Measurements from ENCODE around the gene ARHGAP32. TPM values are rescaled to one million over a fixed set of nuclear protein-coding genes. Genes with fewer than 3 reads are reported as not detected.
A peak's percentile ranks its signal among the peaks of the same experiment; 100 is the strongest.

ARHGAP32 gene
- total and polyA plus RNA-seq, 7 experiments from 2014 or later: 2.3 to 10.5 (median 4.9) TPM

DNA sequence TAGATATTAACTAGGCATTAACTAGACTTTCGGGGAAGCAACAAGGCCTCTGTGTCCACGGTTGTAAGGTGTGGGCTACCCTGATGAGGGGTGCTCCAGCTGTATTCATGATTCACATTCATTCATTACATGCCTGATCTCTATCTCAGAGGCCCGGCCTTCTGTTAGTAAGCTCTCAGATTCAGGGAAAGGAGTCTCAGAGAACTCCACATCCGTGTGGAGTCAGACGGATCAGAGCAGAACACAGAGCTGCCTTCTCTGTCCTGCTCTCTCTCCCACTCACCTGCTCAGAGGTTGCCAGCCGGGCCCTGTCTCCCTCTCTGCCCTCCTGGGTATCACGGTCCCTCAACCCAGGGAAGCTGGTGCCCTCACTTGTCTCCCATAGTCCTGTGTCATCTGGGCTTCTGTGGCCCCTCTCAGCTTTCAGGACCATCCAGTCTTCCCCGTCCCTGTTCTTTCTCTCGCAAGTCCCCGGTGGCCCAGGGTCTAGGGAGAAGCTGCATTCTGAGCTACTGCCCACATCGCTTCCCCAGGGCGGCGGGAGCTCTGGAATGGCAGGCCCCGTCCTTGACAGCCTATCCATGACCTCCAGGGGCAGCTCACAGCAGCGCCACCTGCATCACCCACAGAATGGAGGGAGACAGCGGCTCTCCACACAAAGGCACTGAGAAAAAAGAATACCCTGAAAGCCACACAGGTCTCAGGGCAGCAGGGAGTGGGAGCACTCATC, 253.8 kb downstream of the ARHGAP32 start:
- no peaks in the 10 kb centered on the region for H3K9me3 ChIP-seq (ENCODE audit: control insufficient read depth in 2 of 3, low read length in 3 of 3)
- peaks cover 0 to 2% (median 0%) of the 10 kb centered on the region in 7 donors for H3K4me1 Mint-ChIP-seq
- no peak for DNase-seq
- H3K36me3 Mint-ChIP-seq: no peaks in the 10 kb centered on the region
- H3K36me3 ChIP-seq (ENCODE audit: control insufficient read depth in 2 of 3, insufficient read depth in 3 of 3, low read length in 3 of 3): no peaks in the 10 kb centered on the region
- ChIA-PET CTCF (no interaction called here), POLR2A (no interaction called here)
- no peak overlapping the region for H3K27ac Mint-ChIP-seq
- ATAC-seq: no peak
- intact Hi-C loops (cut with micrococcal nuclease): no loop called here
- H3K4me1 ChIP-seq (ENCODE audit: control insufficient read depth in 2 of 2, insufficient read depth in 2 of 2, low read length in 2 of 2): no peaks in the 10 kb centered on the region
- peaks cover 0 to 7% (median 0%) of the 10 kb centered on the region in 5 donors for H3K27me3 Mint-ChIP-seq
- no peak overlapping the region for H3K27ac ChIP-seq (ENCODE audit: low read depth, low read length)
- peaks cover 0 to 3% (median 0%) of the 10 kb centered on the region in 11 donors for H3K9me3 Mint-ChIP-seq
- no peak overlapping the region for H3K4me3 Mint-ChIP-seq
- no peaks in the 10 kb centered on the region for H3K27me3 ChIP-seq (ENCODE audit: control insufficient read depth in 2 of 2, insufficient read depth in 2 of 2, low read length in 2 of 2)
- H3K4me3 ChIP-seq (ENCODE audit: low read length): no peak overlapping the region

DNA sequence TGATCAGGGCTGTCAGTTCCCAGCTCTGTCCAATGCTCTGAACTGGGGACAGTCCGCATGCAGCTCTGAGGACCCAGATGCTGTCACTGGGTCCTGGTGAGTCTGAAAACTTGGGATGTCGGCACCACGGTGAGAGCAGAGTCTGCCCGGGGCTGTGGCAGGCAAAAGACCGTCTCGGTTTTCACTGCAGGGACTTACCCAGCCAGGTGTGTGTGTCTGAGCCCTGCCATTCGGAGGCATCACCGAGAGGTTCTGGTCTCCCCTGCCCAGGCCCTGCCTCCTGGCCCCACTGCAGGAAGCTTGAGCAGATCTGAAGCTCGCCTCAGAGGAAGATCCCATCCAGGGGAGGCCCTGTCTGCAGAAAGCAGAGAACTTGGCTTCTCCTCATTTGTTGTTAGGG, 254.6 kb downstream of the ARHGAP32 start:
- no peak for ATAC-seq
- Mint-ChIP-seq H3K9me3 (peaks cover 0 to 3% (median 0%) of the 10 kb centered on the region in 11 donors), H3K4me1 (peaks cover 0 to 2% (median 0%) of the 10 kb centered on the region in 7 donors), H3K36me3 (no peaks in the 10 kb centered on the region), H3K27ac (no peak overlapping the region), H3K4me3 (no peak overlapping the region), H3K27me3 (peaks cover 0 to 6% (median 0%) of the 10 kb centered on the region in 5 donors)
- intact Hi-C loops (cut with micrococcal nuclease): no loop called here
- H3K4me3 ChIP-seq (ENCODE audit: low read length): no peak overlapping the region
- no peaks in the 10 kb centered on the region for H3K9me3 ChIP-seq (ENCODE audit: control insufficient read depth in 2 of 3, low read length in 3 of 3)
- H3K27ac ChIP-seq (ENCODE audit: low read depth, low read length): no peak overlapping the region
- no peaks in the 10 kb centered on the region for H3K27me3 ChIP-seq (ENCODE audit: control insufficient read depth in 2 of 2, insufficient read depth in 2 of 2, low read length in 2 of 2)
- DNase-seq: no peak
- CTCF ChIA-PET: no interaction called here
- no peaks in the 10 kb centered on the region for H3K4me1 ChIP-seq (ENCODE audit: control insufficient read depth in 2 of 2, insufficient read depth in 2 of 2, low read length in 2 of 2)
- no peaks in the 10 kb centered on the region for H3K36me3 ChIP-seq (ENCODE audit: control insufficient read depth in 2 of 3, insufficient read depth in 3 of 3, low read length in 3 of 3)
- POLR2A ChIA-PET: no interaction called here

DNA sequence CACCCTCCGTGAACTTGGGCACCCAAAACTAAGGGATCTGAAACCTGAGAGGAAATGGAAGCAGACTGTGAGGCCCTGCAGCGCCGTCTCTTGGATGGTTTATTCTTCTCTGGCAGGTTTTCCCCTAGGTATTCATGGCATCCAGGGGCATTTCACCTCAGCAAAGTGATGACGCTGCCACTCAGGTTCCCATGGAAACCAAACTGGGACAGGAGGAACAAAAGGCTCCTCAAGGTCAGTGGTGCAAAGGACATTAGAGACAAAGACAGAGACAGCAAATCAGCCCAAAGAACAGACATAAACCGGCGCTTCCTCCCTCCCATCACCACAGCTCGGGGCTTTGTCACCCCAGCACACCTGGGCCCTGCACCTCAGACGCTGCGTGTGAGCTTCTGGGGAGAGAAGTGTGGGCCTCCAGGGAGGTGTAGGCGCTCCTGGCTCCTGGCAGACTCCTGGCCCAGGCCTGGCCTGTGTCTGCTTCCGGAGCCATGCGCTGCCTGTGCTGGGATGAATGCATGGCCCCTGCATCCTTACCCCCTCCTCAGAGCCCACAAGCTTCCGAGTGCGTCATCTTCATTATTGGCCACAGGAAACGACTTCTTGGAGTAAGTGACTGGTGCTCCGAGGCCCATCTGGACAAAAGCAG, 255.4 kb downstream of the ARHGAP32 start:
- ATAC-seq (no peak), DNase-seq (no peak)
- no peaks in the 10 kb centered on the region for H3K36me3 ChIP-seq (ENCODE audit: control insufficient read depth in 2 of 3, insufficient read depth in 3 of 3, low read length in 3 of 3)
- peaks cover 0 to 2% (median 0%) of the 10 kb centered on the region in 7 donors for H3K4me1 Mint-ChIP-seq
- POLR2A ChIA-PET: no interaction called here
- H3K9me3 ChIP-seq (ENCODE audit: control insufficient read depth in 2 of 3, low read length in 3 of 3): no peaks in the 10 kb centered on the region
- H3K27me3 ChIP-seq (ENCODE audit: control insufficient read depth in 2 of 2, insufficient read depth in 2 of 2, low read length in 2 of 2): no peaks in the 10 kb centered on the region
- H3K9me3 Mint-ChIP-seq: peaks cover 0 to 3% (median 0%) of the 10 kb centered on the region in 11 donors
- CTCF ChIA-PET: no interaction called here
- no peaks in the 10 kb centered on the region for H3K4me1 ChIP-seq (ENCODE audit: control insufficient read depth in 2 of 2, insufficient read depth in 2 of 2, low read length in 2 of 2)
- H3K27ac Mint-ChIP-seq: no peak overlapping the region
- H3K27me3 Mint-ChIP-seq: peaks cover 0 to 6% (median 0%) of the 10 kb centered on the region in 5 donors
- no peak overlapping the region for H3K4me3 ChIP-seq (ENCODE audit: low read length)
- H3K27ac ChIP-seq (ENCODE audit: low read depth, low read length): no peak overlapping the region
- intact Hi-C loops (cut with micrococcal nuclease): no loop called here
- H3K4me3 Mint-ChIP-seq: no peak overlapping the region
- no peaks in the 10 kb centered on the region for H3K36me3 Mint-ChIP-seq

DNA sequence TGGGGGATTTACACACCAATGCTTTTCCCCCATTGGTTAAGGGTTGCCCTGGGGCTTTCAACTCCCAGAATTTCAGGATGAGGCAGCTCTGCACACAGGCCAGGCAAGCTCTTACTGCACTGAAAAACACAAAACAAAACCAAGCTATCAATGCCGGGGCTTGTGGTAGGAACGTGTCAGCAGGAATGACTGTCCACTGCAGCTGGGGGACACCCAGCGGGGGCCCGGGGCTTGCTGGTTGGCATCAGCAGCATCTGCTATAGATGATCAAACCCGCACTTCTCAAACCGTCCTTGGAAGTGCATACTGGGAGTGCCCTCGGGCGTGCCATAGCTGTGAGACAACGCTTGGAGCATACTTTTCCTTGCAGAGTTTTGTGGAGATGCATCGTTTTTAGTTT, 257.2 kb downstream of the ARHGAP32 start:
- Histone ChIP-seq H3K36me3 (ENCODE audit: control insufficient read depth in 2 of 3, insufficient read depth in 3 of 3, low read length in 3 of 3) (no peaks in the 10 kb centered on the region), H3K4me3 (ENCODE audit: low read length) (no peak overlapping the region), H3K27ac (ENCODE audit: low read depth, low read length) (no peak overlapping the region), H3K9me3 (ENCODE audit: control insufficient read depth in 2 of 3, low read length in 3 of 3) (no peaks in the 10 kb centered on the region), H3K4me1 (ENCODE audit: control insufficient read depth in 2 of 2, insufficient read depth in 2 of 2, low read length in 2 of 2) (no peaks in the 10 kb centered on the region), H3K27me3 (ENCODE audit: control insufficient read depth in 2 of 2, insufficient read depth in 2 of 2, low read length in 2 of 2) (no peaks in the 10 kb centered on the region)
- H3K9me3 Mint-ChIP-seq: peaks cover 0 to 3% (median 0%) of the 10 kb centered on the region in 11 donors
- no peaks in the 10 kb centered on the region for H3K27me3 Mint-ChIP-seq
- H3K4me1 Mint-ChIP-seq: peaks cover 0 to 2% (median 0%) of the 10 kb centered on the region in 7 donors
- no peaks in the 10 kb centered on the region for H3K36me3 Mint-ChIP-seq
- intact Hi-C loops (cut with micrococcal nuclease): no loop called here
- no peak overlapping the region for H3K4me3 Mint-ChIP-seq
- no peak overlapping the region for H3K27ac Mint-ChIP-seq
- ATAC-seq (no peak), DNase-seq (no peak)
- POLR2A ChIA-PET: no interaction called here
- CTCF ChIA-PET: no interaction called here

DNA sequence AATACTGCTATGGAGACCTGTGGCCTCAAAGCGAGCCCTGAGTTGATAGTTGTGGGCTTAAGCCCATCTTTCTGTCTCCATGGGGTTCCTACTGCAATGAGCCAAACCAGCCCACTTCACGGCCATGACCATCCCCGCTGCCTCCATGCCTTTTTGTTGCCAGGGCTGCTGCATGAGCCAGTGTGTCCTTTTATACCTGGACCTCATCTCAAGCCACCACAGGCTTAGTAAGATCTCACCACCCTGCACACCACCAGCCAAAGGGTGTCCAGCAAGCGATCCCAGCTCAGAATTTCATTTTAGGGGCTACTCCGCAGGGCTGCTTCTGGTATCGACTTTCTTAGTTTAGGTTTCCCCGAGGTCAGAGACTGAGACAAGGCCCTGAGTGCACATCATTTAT, 257.8 kb downstream of the ARHGAP32 start:
- Histone ChIP-seq H3K9me3 (ENCODE audit: control insufficient read depth in 2 of 3, low read length in 3 of 3) (no peaks in the 10 kb centered on the region), H3K4me3 (ENCODE audit: low read length) (no peak overlapping the region), H3K27ac (ENCODE audit: low read depth, low read length) (no peak overlapping the region), H3K27me3 (ENCODE audit: control insufficient read depth in 2 of 2, insufficient read depth in 2 of 2, low read length in 2 of 2) (no peaks in the 10 kb centered on the region), H3K36me3 (ENCODE audit: control insufficient read depth in 2 of 3, insufficient read depth in 3 of 3, low read length in 3 of 3) (no peaks in the 10 kb centered on the region), H3K4me1 (ENCODE audit: control insufficient read depth in 2 of 2, insufficient read depth in 2 of 2, low read length in 2 of 2) (no peaks in the 10 kb centered on the region)
- H3K36me3 Mint-ChIP-seq: no peaks in the 10 kb centered on the region
- ATAC-seq (no peak), DNase-seq (no peak)
- peaks cover 0 to 3% (median 0%) of the 10 kb centered on the region in 7 donors for H3K4me1 Mint-ChIP-seq
- H3K27me3 Mint-ChIP-seq: no peaks in the 10 kb centered on the region
- H3K9me3 Mint-ChIP-seq: peaks cover 0 to 3% (median 0%) of the 10 kb centered on the region in 11 donors
- H3K4me3 Mint-ChIP-seq: no peak overlapping the region
- ChIA-PET POLR2A (no interaction called here), CTCF (no interaction called here)
- H3K27ac Mint-ChIP-seq: no peak overlapping the region
- intact Hi-C loops (cut with micrococcal nuclease): no loop called here

DNA sequence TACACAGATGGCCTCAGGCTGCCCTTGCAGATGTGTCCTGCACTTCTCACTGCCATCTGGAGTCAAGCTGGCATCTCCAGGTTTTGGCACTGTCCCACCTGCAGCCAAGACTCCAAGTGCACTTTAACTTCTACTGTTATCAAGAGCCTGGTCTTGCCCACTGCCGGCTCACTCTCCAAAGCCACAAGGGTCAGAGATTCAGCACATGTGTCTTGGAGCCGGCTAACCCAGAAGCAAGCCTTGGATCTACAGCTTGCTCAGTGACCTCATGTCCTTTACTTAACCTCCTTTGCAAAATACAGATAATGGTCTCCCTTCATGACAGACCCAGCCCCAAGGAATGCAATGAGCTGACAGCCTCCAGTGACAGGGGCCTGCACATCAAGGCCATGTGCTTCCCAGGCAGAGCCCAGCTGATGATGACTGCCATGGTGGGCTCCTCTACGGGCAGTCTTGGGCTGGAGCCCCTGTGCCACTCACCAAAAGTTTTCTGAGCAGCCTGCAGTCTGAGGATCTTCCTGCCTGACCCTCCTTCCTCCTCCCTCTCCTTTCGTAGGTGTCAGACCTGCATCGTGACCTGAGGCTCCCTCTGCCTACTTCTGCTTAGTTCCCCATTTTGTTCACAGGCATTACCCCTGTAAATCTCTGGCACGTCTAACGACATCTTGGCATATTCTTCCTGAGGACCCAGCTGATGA, 258.5 kb downstream of the ARHGAP32 start:
- Mint-ChIP-seq H3K9me3 (peaks cover 0 to 3% (median 0%) of the 10 kb centered on the region in 11 donors), H3K27ac (peak overlapping the region in 1 of 9 donors; percentile 41), H3K27me3 (no peaks in the 10 kb centered on the region), H3K36me3 (no peaks in the 10 kb centered on the region), H3K4me1 (peaks cover 1 to 6% (median 2%) of the 10 kb centered on the region in 7 donors), H3K4me3 (no peak overlapping the region)
- Histone ChIP-seq H3K4me3 (ENCODE audit: low read length) (no peak overlapping the region), H3K36me3 (ENCODE audit: control insufficient read depth in 2 of 3, insufficient read depth in 3 of 3, low read length in 3 of 3) (no peaks in the 10 kb centered on the region), H3K9me3 (ENCODE audit: control insufficient read depth in 2 of 3, low read length in 3 of 3) (no peaks in the 10 kb centered on the region), H3K4me1 (ENCODE audit: control insufficient read depth in 2 of 2, insufficient read depth in 2 of 2, low read length in 2 of 2) (no peaks in the 10 kb centered on the region), H3K27ac (ENCODE audit: low read depth, low read length) (no peak overlapping the region), H3K27me3 (ENCODE audit: control insufficient read depth in 2 of 2, insufficient read depth in 2 of 2, low read length in 2 of 2) (no peaks in the 10 kb centered on the region)
- no peak for DNase-seq
- CTCF ChIA-PET: no interaction called here
- ATAC-seq: no peak
- POLR2A ChIA-PET: no interaction called here
- intact Hi-C loops (cut with micrococcal nuclease): no loop called here
